GM21381 (cell line): ENCODE results near the gene FAM47E.

Experiments
- ATAC-seq: cut with Tn5 transposase; IDR thresholded peaks from one replicate; pipeline ENCODE4 v1.9.1; 2021; ENCODE audit warnings: mild to moderate bottlenecking, moderate library complexity; ENCODE audit not compliant: unreplicated experiment

FAM47E gene

DNA sequence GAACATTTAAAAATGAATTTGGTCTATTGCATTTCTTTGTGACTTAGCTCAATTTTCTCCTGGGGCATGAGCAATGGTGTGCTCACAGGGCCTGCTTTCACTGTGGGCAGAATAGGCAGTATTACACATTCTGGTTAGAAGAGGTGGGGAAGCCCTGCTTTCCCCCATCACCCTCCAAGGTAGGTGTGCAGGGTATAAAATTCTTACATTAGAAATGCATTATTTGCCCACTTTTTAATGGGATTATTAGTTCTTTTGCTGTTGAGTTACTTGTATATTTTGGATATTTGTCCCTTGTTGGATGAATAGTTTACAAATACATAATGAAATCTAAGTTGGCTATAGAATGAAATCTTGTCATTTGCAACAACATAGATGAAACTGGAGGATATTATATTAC is 46.7 kb downstream of the FAM47E start:
- ATAC-seq = no peak

DNA sequence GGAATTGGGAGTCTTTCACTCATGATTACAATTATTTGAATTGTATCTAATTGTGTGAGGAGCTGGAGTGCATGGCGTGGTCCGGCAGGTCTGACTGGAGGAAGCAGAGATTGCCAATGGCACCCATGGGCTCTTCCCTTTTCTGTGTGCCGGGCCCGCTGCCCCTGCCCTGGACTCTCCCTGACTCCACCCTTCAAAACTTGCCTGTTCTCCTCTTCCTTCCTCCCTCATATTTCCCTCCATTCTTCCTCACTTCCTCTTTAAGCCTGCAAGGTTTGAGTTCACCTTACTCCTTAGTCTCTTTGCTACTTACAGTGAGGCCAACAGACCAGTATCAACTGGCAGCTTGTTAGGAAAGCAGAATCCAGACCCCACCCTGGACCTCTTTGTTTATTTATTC is 48.5 kb downstream of the FAM47E start:
- no peak for ATAC-seq

DNA sequence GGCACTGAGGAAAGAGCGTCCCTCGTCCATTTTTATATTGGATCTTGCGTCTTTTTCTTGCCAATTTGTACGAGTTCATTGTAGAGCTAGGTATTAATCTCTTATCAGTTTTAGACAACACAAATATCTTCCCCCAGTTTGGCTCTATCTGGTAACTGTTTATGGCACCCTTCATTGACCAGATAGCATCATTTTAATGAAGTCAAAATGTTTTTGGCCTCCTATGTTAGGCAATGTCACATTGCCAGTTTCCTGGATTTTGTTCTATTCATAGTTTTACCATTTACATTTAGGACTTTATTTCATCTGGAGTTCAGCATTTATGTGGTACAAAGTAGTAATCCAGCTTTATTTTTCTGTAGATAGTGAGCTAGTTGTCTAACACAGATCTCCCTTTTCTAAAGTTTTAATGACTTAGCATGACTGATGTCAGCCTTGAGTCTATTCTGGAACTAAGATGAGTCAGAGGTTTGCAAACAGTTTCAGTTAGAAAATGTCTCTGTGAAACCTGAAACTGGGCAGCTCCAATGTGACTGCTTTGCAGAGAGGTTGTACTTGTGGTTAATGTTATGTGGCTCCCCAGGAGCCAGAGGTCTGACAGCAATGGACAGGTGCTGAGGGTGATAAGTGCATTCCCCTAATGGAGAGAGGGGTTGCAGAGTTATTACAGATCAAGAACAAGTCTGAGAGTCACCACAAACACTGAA is 49.7 kb downstream of the FAM47E start:
- peak; percentile 99 for ATAC-seq

DNA sequence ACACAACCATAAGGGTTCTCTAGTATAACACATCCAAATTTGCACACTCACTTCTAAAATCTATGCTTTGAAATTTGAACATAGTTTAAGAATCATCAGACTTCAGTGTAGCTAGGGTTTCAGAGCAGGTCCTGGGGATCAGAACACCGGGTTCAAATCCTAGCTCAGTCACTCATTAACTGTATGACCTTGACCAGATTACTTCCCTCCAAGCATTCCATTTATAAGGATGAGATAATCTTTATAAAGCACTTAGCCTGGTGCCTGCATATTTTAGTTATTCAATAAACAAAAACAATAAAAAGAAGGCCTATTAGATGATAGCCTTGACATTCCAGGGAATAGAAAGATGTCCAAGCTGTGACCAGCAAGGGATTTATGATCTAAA is 50.2 kb downstream of the FAM47E start:
- no peak for ATAC-seq

DNA sequence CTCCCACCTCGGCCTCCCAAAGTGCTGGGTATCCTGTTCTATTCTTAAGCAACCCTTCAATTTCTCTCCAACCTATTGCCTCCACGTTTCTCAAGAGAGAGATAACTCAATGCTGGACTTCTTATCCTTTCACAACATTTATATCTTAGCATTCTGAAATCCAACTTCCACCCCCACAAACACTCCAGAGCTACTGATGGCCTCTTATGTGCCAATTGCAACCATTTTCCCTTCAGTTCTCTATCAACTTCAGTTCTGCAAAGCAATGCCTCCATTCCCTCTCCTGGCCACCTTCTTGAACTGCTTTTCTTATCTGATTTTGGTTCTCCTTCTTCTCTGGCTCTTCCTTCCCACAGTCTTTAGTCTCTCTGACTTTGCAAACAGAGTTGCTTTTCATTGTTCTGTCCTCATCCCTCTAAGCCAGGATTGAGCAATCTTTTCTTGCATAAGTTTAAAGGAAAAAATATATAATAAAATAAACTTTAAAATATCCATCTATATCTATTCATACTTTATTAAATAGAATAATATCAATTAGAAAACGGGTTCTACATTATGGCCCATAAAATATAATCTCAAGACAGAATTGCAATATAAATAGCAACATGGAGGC is 51.4 kb downstream of the FAM47E start:
- no peak for ATAC-seq

DNA sequence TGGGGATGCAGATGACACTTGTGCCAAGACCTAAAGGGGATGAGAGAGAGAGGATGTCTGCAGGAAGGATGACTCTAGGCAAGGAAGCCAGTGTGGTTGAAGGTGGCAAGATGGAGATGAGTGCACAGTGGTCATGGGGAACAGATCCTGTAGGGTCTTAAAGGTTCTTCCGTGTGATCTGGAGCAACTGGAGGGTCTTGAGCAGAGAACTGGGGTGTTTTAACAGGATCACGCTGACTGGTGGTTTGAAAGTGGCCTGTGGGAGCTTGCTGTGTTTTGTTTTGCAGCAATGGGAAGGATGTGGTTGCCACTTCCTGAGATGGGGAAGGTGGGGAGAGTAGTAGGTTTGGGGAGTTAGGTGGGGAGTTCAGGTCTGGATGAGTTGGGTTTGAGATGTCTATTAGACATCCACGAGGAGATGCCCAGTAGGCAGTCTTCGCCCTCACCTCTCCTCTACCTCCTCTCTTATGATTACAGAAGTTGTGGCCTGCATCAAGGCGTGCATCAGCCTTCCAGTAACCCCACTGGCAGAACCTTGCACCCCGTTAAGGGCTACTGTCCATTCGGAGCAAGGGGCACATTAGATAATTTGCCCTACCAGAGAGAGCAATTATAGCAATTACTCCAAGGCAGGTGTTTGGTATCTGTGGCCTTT is 53.6 kb downstream of the FAM47E start:
- no peak for ATAC-seq

DNA sequence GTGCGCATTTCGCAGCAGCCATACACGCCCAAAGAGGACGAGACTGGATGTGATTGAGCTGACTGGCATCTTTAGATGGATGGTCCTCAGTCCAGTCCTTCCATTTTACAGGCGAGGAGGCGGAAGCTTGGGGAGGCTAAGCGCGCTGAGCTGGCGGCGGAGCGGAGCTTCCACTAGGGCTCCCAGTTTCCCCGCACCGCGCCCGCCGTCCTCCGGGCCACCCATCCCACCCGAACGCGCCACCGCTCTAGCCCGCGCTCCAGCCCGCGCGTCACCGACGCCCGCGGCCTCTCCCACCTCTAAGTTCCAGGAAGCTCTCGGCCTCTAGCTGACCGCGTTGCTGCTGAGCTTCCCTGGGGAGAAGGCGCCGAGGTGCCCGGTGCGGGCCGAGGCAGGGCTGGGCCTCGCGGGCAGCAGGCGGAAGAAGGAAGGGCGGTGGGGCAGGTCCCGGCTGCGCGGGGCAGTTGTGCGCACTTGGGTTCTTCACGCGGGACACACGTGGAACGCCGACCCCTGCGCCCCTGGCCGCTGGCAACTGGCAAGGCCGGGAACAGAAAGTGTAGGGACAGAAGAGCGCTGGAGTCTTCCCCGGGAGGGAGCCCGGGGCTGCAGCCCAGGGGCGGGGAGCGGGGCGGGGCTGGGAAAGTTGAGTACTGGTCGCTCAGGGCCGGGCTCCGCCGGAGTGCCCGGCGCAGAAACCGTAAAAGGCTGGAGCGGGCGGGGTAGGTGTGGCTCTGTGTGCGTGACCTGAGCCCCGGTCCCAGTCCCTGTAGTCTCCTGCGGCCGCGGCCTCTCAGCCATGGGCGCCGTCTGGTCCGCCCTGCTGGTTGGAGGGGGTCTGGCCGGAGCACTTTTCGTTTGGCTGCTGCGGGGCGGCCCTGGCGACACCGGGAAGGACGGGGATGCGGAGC is 54.7 kb downstream of the FAM47E start, which contains the start of gene STBD1:
Gene STBD1, plus strand, starts transcription at position 763 of the 911 bp plus-strand sequence. Its CDS starts 37 bp downstream, at position 800.
- no peak for ATAC-seq

DNA sequence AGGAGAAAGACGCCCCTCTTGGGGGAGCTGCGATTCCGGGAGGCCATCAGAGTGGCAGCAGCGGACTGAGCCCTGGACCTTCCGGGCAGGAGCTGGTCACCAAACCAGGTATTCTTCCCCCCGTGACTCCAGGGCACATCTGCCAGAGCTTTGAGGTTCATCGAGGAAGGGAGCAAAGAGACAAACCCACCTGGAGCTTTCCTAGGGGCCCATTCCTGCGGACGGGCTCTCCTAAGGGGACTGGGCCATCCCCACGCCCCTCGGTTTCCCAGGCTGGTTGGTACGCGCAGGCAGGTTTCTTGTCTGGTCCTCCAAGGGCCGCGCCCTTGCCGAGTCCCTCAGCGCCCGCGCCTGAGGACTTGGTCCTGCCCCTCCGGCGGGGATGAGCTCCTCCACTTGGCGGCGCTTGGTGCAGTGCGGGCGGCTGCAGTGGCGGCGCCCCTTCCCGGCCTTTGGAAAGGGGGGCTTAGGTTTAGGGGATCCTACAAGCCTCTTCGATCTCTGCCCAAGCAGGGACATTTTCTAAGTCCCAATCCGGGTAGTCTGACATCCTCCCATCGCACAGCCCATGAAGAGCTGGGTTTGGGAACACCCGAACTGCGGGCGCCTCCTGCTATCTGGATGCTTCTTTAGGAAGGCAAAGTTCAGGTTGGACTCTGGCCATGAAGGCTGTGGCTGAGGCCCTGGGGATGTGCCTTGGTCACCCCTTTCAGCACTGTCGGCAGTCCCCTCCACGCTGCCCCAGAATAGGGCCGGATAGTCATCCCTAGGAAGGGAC is 55.5 kb downstream of the FAM47E start:
- no peak for ATAC-seq

DNA sequence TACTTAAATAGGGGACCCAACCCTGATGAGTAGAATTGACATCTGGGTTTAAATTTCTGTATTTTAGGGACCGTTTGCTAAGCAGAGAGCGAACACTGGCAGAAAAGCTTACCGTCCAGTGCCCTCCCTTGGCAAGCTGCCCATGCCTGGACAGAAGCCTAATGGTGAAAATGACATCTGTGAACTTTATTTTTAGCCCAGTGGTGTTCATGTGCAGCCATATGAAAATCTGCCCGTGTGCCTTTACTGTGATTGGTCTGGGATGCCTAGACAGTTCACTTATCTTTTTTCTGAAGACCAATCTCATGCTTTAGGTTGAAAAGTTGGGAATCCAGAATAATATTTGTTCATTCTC is 56.1 kb downstream of the FAM47E start:
- ATAC-seq = no peak

DNA sequence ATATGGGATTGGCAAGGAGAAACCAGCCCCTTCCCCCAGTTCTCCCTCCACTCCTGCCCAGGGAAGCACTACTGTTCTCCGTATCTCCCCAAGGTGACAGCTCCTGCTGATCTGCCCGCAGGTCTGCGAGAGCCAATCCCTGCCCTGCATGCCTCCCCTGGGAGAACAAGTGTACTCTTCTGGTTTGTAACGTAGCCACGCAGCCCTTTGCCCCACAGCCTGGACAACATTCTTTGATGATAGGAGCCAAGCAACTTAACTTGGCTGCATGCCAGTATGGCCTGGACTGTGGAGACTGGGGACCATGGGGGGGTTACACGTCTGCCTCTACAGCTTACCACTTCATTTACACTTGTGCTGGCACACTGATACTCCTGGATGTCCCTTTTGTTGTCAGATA is 57.0 kb downstream of the FAM47E start:
- no peak for ATAC-seq

DNA sequence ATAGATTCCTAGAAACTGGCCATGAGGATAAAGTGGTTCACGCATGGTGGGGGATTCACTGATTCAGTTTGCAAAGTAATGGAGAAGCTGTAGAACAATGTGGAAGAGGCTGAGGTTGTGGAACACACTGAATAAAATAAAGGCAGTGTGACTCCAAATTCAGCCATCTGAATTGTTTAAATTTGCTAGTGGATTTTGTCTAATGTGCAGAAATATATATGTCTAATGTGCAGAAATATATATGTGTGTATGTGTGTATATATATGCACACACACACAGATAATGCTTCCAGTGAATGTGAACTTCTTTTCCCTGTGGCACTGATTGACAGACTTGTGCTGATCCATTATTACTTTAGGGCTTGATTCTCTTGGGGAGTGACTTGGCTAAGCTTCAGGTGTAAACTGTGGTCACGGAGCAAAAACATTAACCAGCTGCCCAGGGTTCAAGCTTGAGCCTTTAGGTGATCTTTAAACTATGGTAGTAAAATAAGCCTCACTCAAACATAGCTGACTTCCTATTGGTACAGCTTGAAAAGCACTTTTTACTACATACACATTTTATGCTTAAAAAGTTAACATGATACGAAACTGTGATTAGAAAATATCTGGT is 58.5 kb downstream of the FAM47E start:
- no peak for ATAC-seq

DNA sequence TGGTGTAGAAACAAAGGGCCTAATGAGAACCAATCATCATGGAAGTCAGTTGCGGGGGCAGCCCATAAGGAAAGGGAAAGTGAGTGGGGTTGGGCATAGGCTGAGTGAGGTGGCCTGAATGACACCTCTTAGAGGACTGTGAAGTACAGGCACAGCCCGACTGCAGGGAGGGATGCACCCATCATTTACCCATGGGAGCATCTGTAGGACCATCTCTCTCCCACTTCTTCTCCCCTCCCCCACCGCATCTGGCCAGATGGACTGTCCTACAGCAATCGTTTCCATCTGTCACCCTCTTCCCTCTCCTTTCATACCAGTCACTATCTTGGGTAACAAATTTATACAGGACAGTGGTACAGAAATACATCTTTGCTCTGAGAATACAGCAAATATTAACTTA is 59.2 kb downstream of the FAM47E start:
- no peak for ATAC-seq

DNA sequence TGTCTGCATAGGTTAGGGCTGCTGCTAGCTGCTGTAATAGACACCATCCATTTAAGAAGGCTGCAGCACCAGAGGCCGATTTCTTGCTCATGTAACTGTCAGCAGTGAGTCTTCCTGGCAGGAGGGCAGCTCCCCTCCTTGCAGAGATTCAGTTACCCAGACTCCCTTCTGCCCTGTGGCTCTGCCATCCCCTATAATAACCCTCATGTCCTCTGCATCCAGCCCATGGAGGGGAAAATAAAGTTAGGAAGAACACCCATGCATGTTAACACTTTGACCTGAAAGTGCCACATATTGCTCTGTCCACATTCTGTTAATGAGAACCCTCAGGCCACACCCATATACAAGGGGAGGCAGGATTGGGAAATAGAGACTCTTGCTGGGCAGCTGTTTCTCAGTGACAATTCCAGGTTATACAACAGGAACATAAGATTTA is 60.4 kb downstream of the FAM47E start:
- ATAC-seq = no peak

DNA sequence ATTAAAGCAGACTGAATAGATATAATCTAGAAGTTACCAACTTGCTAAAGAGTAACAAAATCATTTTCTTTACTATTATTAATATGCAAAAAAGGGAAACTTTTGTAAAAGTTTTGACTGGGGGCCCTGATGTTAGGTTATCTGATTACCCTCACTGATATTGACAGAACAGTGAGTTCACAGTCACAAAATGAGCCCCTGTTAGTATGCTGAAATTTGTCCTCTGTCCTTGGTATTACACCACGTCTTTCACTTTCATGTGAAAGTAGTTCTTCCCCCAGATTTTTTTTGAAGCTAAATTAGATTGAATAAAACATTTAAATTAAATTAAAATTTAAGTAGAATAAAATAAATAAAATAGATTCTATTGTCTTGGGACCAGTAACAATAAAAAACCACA is 60.9 kb downstream of the FAM47E start:
- ATAC-seq = no peak

DNA sequence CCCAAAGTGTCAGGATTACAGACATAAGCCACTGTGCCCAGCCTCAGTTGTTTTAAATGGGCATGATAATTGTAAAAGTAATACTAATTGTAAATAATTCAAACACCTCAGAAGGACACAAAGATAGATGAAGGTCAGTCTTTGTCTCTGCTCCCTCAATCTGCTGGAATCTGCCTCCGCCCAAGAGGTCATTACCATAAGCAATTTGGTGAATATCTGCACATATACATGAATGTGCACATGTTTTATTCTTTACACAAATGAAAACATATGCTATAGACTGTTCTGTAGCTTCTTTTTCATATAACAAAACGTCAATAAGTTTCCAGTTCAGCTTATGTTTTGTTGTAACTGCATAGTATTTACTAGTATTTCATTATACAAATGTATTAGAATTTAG is 62.0 kb downstream of the FAM47E start:
- no peak for ATAC-seq

DNA sequence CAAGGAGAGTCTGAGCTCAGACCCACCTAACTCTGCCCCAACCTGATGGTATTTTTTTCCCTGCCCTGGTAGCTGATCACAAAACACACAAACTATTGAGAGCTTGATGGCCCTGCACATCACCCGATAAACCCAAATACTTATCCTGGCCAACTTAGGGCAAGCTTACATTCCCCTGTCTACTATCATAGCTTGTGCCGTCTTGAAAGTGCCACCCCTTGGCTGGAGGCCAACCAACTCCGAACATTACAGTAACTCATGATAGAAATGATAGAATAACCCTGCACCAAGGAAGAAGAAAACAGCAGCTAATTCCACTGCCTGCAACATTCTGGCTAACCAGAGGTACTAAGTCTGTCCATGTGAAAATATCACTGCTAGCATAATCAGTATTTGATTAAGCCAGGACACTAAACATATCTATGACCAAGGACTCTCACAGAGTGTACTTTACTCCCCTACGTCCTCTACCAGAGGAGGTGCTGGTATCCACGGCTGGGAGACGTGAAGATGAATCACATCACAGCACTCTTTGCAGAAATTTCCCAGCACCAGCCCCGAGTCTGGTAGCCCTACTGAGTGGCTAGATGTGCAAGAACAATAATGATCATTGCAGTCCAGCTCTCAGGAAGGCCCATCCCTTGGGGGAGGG is 63.9 kb downstream of the FAM47E start:
- no peak for ATAC-seq

DNA sequence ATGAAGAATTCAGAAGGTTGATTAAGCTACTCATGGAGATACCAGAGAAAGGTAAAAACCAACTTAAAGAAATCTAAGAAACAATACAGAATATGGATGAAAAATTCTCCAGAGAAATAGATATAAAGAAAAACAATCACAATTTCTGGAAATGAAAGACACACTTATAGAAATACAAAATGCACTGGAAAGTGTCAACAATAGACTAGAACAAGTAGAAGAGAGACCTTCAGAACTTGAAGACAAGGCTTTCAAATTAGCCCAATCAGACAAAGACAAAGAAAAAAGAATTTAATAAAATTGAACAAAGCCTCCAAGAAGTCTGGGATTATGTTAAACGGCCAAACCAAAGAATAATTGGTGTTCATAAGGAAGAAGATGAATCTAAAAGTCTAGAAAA is 64.6 kb downstream of the FAM47E start:
- ATAC-seq = no peak

DNA sequence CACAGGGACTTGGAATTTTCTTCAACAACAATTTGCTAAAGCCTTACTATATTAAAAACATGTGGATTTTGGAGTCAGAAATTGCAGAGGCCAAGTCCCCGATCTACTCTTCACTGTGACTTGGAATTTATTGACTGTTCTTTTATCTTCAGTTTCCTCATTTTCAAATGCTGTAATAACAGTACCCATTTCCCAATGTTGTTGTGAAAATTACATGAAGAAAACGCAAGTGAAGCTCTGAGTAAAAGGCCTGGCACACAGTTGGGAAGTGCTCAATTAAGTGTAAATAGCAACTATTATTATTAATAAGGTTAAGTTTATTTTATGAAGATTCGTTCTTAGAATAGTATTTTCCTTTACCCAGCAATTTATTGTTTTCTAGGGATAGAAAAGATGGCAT is 70.7 kb downstream of the FAM47E start:
- ATAC-seq = no peak

DNA sequence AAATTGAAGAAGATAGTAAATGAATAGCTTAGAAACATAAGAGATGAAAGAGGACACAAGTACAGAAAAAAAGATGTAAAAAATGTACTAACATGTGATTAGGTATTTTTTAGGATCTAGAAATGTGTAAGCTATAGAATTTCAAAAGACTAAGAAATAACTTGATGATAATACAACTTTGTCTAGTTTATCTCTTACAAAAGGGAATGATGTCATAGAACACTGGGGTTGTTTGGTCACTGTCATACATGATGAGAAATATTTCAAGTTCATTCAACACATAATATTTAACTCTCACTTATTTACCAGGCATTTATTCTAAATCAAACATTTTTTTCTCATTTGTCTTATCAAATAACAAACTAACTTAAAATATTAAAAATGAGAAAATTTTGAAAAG is 73.6 kb downstream of the FAM47E start:
- ATAC-seq = no peak

DNA sequence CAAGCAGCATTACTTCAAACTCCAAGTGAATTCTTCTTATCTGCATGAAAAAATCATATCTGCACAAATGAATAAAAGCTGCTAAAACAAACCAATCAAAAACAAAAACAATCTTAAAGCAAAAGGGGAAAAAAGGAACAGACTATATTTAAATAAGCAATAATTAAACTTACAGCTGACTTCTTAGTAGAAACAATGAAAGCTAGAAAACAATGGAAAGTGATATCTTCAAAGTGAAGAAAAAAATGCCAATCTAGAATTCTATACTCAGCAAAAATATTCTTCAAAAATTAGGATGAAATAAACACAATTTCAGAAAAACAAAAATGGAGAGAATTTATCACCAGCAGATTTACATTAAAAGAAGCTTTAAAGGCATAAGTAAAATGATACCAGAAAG is 75.0 kb downstream of the FAM47E start:
- ATAC-seq = no peak
